Stomach (tissue), 4 donors: Measurements from ENCODE around the gene ARSG.

ENCODE experiments used
- POLR2A ChIP-seq, 4 donors: fragments of 450-650 bp; IDR thresholded peaks; one replicate each; pipeline ENCODE4 v1.6.1; 2016; ENCODE audit warnings: antibody characterized with exemption in 4 of 4, control low read depth in 2 of 4, mild to moderate bottlenecking in 1 of 4, moderate library complexity in 1 of 4
- POLR2AphosphoS5 ChIP-seq, 3 donors: sonication (generic); formaldehyde crosslinking; IDR thresholded peaks; one replicate each; pipeline ENCODE4 v1.6.1; 2016; ENCODE audit warnings: antibody characterized with exemption in 3 of 3
- TF ChIP-seq, protein P1 (sequence below), 7 experiments: fragments of 450-650 bp in 4 of 7; fragments of 200-600 bp in 3 of 7; sonication (generic) in 3 of 7; IDR thresholded peaks; one replicate each; pipeline ENCODE4 v1.5.1; 2016 to 2019; ENCODE audit warnings: antibody characterized with exemption in 7 of 7, control low read depth in 2 of 7, mild to moderate bottlenecking in 1 of 7

DNA sequence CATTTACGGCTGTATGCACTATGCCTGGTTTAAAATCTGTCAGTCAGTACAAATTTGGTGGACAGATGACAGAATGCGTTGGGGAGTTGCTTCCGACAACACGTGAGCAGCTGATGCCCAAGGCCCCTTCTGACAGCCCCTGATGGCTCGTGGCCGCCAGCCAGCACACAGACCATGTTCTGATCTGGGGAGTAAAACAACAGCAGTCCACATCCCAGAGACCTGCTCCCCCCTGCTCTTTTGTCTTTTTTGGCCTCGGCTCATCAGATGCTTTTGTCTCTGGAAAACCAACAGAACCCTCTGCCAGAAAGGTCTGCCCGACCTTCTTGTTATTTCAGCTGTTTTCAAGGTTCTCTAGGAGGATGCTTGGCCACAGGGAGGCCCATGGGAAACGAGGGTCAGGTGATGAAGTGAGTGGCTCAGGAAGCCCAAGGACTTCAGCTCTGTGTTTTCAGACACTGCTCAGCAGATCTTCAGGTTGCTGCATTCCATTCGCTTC, 10.8 kb downstream of the ARSG start:
- TF ChIP-seq POLR2A (IDR thresholded peaks at IDR 0.05) (no peak), POLR2AphosphoS5 (IDR thresholded peaks at IDR 0.05) (no peak)
- TF ChIP-seq, protein P1, sequence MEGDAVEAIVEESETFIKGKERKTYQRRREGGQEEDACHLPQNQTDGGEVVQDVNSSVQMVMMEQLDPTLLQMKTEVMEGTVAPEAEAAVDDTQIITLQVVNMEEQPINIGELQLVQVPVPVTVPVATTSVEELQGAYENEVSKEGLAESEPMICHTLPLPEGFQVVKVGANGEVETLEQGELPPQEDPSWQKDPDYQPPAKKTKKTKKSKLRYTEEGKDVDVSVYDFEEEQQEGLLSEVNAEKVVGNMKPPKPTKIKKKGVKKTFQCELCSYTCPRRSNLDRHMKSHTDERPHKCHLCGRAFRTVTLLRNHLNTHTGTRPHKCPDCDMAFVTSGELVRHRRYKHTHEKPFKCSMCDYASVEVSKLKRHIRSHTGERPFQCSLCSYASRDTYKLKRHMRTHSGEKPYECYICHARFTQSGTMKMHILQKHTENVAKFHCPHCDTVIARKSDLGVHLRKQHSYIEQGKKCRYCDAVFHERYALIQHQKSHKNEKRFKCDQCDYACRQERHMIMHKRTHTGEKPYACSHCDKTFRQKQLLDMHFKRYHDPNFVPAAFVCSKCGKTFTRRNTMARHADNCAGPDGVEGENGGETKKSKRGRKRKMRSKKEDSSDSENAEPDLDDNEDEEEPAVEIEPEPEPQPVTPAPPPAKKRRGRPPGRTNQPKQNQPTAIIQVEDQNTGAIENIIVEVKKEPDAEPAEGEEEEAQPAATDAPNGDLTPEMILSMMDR (IDR thresholded peaks at IDR 0.05), result no peak
